Epithelial cell of esophagus (primary cell): ENCODE data around the gene CD6.

Experiments used
- DNase-seq: peaks from one replicate; pipeline ENCODE4 v3.0.0; 2010; ENCODE audit warnings: low read depth
- H3K4me3 ChIP-seq: 2 replicates; pipeline ENCODE4 v1.5.1; 2011; ENCODE audit warnings: mild to moderate bottlenecking, low read length, control low read depth
- TF ChIP-seq, protein P1 (sequence below): IDR thresholded peaks from 2 replicates; pipeline ENCODE4 v1.5.1; 2011; ENCODE audit warnings: low read depth, mild to moderate bottlenecking, low read length, control low read depth, inconsistent platforms; ENCODE audit not compliant: insufficient read depth; ENCODE audit errors: missing control alignments

CD6 gene

DNA sequence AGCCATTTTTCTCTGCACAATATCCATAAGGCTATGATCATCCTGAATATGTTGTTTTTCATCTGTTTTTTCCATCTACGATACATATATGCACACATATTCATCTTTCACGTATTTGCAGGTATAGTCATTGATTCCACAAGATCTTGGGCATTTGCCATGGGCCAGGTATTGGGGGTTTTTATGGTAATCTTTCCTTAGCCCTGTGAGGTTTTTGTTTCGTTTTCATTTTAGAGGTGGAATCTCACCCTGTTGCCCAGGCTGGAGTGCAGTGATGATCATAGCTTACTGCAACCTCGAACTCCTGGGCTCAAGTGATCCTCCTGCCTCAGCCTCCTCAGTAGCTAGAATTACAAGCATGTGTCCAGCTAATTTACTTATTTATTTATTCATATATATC, 20.0 kb downstream of the CD6 start:
- TF ChIP-seq, protein P1, sequence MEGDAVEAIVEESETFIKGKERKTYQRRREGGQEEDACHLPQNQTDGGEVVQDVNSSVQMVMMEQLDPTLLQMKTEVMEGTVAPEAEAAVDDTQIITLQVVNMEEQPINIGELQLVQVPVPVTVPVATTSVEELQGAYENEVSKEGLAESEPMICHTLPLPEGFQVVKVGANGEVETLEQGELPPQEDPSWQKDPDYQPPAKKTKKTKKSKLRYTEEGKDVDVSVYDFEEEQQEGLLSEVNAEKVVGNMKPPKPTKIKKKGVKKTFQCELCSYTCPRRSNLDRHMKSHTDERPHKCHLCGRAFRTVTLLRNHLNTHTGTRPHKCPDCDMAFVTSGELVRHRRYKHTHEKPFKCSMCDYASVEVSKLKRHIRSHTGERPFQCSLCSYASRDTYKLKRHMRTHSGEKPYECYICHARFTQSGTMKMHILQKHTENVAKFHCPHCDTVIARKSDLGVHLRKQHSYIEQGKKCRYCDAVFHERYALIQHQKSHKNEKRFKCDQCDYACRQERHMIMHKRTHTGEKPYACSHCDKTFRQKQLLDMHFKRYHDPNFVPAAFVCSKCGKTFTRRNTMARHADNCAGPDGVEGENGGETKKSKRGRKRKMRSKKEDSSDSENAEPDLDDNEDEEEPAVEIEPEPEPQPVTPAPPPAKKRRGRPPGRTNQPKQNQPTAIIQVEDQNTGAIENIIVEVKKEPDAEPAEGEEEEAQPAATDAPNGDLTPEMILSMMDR, result no peak
- DNase-seq, result no peak
- H3K4me3 ChIP-seq, result no peak overlapping the region

DNA sequence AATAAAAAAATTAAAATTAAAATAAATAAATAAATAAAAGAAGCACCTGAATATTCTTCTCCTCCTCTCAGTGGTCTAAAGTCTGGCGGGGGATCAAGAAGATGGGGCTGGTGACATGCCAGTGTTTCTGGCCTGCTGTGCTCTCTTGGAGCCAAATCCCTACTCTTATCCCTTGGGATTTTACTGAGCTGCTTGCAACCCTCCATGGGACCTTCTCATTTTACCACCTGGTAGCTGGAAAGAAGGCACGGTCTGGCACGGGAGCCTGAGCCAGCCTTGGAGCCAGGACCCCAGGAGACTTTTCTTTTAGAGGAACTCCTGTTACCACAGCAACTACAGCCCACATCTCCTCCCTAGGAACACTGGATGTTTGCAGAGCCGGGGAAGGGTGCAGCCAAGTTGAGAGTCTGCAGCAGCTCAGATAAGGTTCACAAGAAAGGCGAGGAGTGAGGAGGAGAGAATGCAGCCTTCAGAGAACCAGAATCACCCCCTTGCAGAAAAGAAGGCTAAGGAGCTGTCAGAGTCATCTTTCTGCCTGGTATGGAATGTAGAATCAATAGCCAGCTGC, 21.4 kb downstream of the CD6 start:
- no peak for DNase-seq
- TF ChIP-seq, protein P1, result no peak
- no peak overlapping the region for H3K4me3 ChIP-seq

DNA sequence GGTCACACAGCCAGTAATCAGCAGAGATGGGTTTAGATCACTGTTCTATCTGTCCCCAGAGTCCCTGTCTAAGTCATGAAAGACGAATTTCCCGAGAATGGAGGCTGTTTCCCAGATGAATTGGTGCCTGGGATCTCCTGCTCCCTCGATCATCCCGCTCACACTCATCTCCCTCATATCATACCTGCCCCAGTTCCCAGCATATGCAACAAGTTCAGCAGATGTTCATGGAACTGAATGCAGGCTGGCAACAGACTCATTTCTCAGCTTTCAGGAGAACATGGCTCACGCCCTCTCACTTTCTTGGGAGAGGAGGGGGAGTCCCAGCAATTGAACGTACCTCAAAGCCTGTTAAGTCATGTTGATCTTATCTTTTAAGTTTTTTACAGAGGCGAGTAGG, 22.1 kb downstream of the CD6 start:
- H3K4me3 ChIP-seq, result no peak overlapping the region
- TF ChIP-seq, protein P1, result no peak
- DNase-seq, result no peak

DNA sequence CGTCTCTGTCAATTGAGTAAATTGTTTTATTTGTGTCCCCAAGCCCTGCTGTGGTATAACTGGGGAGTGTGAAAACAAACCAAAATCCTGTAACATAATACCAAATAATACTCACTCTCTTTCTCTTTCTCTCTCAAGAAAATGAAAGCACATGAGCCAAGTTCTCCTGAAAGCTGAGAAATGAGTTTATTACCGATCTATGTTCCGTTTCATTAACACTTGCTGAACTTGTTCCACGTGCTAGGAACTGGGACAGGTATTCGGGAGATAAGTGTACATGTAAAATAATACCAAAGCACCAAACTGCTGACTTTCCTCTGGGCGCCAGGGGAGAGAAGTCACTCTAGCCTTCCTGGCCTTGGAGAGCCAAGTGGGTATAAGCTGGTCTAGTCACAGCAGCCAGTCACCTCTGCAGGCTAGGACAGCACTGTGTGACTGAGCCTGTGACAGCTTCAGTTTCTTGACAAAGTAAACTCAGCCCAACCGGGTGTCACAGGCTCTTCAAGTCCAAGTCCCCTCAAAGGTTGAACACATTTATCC, 23.1 kb downstream of the CD6 start:
- DNase-seq, result no peak
- TF ChIP-seq, protein P1, result no peak
- H3K4me3 ChIP-seq, result no peak overlapping the region

DNA sequence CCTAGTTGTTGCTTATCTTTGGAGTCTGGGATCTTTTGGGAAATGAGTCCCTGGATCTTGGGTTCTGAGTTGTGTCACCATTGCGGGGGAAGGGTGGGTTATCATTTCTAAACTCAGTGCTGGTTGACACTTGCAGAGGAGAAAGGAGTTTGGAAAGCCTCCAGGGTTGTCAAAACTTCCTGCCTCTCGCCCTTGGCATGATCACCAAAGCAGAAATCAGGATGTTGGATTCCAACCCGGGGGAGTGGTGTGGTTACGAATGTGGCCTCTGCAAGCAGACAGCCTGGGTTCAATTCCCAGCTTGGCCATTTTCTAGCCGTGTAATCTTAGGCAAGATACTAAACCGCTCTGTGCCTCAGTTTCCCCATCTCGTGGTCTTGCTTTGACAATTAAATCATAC, 24.3 kb downstream of the CD6 start:
- H3K4me3 ChIP-seq, result no peak overlapping the region
- no peak for DNase-seq
- TF ChIP-seq, protein P1, result no peak

DNA sequence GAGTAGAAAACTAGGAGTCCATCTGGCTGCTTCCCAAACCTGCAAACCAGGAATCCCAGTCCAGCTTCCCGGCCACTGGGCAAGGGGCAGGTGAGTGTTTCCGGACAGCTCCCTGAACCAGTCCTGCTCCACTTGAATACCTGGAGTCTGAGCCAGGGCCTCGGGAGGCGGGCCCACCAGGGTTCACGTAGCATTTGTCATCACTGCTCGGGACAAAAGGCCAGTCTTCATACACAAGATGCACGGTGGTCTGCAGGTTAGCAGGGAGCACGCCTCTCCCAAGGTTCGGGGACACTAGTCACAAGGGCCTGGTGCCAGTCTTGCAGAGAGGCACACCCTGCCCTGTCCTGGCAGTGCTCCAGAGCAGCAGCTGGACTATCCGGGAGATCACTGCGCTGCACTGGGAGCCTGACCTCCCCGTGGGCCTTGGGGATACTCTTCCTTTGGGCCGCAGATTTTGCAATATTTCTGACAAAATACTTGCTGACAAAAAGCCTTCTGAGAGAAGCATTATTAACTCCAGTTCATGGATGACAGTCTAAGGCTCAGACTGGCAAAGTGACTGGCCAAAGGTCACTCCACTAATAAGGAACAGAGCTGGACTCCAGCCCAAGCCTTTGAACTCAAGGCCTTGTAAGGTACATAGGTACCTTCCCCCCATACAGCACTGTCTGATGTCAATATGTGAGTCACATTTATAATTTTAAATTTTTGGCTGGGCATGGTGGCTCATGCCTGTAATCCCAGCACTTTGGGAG, 25.1 kb downstream of the CD6 start:
- DNase-seq, result no peak
- TF ChIP-seq, protein P1, result no peak
- no peak overlapping the region for H3K4me3 ChIP-seq

DNA sequence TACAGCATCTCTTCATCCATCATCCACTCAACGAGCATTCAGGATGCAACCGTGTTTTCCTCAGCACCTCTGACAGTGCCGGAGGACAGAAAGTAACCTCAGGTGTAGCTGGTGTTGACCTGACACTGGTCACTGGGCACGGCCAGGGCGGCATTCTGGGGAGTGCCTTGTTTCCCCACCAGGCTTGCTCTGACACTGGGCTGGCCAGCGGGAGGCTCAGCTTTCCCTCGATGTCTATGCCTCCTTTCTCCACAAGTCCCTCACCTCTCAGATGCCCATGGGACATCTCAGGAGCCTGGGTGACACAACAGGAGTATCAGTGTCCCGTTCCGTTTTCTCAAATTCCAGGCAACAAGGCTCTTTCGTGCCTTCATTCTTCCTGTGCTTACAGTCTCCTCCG, 28.9 kb downstream of the CD6 start:
- DNase-seq, result no peak
- TF ChIP-seq, protein P1, result no peak
- no peak overlapping the region for H3K4me3 ChIP-seq
